ENCODE results near the gene LMO2.
"Not testable (repeated sequence)": the region's sequence is repeated elsewhere in the genome, so short reads cannot be mapped to it uniquely, and the experiment has no call there.

Gene LMO2

DNA sequence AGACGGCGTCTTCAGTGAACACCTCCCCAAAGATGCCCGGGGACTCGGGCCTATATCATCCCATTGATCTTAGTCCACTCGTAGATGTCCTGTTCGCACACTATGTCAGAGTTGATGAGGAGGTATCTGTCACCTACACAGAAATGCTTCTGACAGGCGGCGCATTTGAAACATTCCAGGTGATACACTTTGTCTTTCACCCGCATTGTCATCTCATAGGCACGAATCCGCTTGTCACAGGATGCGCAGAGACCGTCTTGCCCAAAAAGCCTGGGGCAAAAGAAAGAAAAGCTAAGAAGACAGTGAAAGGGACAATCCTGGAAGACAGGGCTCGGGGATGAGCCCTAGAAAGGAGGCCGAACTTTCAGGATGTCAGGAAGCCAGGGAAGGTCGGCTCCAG is 32.6 kb downstream of the LMO2 start:
- DNase-seq = no peak

DNA sequence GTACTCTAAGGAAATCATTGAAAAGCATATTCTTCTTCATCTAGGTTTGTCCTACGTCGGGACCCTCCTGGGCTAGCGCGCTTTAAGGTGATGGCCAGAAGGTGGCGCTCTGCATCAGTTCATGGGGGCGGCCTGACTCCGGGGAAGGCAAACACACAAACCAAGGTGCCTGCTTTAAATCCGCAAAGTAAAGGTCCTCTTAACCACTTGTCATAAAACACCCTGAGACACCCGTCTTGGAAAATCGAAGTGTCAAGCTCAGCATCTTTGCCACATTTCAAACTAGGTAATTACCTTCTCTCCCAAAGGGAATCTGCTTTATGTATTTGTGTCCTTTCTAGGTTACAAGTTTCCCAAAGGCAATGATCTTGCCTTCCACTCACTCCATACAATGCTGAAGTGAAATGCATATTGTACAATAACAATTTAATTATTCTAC is 33.9 kb downstream of the LMO2 start:
- DNase-seq = peak; percentile 61

- no peak for DNase-seq
These were observed 36.4 kb downstream of the LMO2 start for GRCh38 chr11:33855500-33855899.

- no peak for DNase-seq
These were observed 43.0 kb downstream of the LMO2 start for GRCh38 chr11:33848717-33849390.

DNA sequence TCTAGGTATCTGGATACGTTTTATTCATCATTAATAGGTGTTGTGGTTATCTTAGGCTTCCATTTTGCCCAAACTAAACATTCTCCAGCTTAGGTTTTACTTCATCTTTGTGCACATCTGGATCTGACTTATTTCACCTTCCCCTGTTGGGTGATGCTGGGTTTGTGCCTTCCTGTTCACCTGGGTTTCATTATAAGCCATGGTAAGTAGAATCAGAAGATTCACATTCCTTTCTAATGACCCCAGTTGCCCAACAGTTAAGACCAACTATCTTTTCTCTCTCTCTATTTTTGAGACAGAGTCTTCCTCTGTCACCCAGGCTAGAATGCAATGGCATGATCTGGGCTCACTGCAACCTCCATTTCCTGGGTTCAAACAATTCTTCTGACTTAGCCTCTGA is 44.6 kb downstream of the LMO2 start:
- DNase-seq = no peak

DNA sequence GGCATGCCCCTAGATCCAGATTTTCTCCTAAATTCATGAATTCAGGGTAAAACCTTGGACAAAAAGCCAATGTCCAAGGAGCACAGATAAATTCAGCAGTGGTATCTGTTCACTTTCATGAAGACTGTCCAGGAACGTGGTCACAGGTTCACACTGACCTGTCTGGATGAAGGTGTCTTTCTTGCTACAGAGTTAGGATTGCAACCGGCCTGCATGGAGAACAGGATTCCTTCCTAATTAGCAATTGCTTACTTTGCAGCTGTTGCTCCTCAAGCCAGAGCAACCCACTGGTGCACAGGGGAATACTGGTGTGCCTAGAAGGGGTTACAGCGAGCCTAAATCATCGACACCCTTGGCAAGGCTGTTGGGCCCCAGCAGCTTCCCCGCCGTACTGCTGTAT is 47.6 kb downstream of the LMO2 start:
- no peak for DNase-seq

DNA sequence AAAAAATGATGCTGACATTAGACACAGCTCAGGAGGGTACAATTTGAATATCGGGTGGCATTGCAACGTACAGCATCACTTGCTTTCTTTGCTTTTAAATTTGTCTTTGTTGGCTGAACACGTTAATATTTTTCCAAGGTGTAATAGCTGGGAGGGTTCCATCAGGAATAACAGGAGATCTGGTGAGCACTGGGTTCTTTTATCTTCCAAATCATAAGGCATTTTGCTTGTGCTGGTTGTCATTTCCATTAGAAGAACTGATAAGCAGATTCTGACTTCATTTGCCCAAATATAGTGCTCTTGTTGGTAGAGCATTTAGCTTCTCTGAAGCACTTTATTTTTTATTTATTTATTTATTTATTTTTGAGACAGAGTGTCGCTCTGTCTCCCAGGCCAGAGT is 48.9 kb downstream of the LMO2 start:
- no peak for DNase-seq

GRCh38 chr11:33842236-33842915 is 49.5 kb downstream of the LMO2 start:
- DNase-seq = no peak

DNA sequence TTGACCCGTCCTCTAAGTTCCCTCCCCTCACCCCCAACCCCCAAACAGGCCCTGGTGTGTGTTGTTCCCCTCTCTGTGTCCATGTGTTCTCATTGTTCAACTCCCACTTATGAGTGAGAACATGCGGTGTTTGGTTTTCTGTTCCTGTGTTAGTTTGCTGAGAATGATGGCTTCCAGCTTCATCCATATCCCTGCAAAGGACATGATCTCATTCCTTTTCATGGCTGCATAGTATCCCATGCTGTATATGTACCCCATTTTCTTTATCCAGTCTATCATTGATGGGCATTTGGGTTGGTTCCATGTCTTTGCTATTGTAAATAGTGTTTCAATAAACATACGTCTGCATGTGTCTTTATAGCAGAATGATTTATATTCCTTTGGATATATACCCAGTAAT is 53.6 kb downstream of the LMO2 start:
- DNase-seq = not testable (repeated sequence)

DNA sequence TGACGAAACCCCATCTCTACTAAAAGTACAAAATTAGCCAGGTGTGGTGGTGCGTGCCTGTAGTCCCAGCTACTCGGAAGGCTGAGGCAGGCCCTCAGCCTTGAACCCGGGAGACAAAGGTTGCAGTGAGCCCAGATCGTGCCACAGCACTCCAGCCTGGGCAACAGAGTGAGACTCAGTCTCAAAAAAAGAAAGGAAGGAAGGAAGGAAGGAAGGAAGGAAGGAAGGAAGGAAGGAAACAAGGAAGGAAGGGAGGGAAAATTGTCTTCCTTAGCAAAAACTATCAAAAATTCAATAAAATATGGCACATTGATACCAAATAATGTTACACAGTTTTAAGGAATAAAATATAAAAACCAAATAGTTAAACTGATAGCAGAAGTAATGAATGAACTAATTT is 54.5 kb downstream of the LMO2 start:
- not testable (repeated sequence) for DNase-seq

- peak; percentile 4 for DNase-seq
These were observed 56.6 kb downstream of the LMO2 start for GRCh38 chr11:33835143-33835878.

DNA sequence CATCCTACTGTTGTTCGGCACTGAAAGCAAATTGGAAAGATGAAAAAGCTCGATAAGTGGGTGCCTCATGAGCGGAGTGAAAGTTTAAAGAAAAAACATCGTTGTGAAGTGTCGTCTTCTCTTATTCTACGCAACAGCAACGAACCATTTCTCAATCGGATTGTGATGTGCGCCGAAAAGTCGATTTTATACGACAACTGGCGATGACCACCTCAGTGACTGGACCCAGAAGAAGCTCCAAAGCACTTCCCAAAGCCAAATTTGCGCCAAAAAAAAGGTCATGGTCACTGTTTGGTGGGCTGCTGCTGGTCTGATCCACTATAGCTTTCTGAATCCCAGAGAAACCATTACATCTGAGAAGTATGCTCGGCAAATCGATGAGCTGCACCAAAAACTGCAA is 59.2 kb downstream of the LMO2 start:
- no peak for DNase-seq

GRCh38 chr11:33830903-33831648 is 60.8 kb downstream of the LMO2 start:
- DNase-seq = no peak

DNA sequence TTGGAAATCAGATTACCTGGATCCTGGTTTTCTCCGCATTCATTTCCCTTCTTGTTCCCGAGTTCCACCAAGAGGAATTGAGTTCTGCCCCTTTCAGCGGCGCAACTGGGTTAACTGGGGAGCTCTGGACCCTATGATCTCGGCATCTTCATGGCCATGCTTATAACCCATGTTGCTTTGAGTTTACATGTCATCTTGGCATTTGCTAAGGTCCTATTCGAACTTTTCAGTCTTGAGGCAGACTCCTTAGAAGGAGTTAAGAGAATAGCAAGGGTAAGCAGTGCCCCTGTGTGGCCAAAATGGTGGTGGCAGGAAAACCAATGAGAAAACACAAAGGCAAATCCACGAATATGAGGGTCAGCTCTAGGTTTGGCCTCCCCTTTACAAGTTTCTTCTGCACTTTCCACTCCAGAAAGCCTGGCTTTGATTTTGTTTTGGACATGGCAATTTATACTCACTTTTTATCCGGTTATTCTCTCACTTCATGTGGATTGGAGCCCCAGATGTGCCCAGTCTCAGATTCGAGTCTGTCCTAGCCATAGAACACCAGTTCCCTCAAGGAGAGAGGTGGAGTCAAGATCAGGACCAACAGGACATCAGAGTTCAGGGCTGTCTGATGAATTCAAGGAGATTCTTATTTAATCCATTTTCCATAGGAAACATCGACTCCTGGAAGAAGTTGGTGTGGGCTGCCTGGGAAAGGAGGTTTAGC is 62.3 kb downstream of the LMO2 start:
- DNase-seq = peak; percentile 40

GRCh38 chr11:33828604-33829429 is 63.1 kb downstream of the LMO2 start:
- no peak for DNase-seq

GRCh38 chr11:33827206-33827605 is 64.7 kb downstream of the LMO2 start:
- no peak for DNase-seq

DNA sequence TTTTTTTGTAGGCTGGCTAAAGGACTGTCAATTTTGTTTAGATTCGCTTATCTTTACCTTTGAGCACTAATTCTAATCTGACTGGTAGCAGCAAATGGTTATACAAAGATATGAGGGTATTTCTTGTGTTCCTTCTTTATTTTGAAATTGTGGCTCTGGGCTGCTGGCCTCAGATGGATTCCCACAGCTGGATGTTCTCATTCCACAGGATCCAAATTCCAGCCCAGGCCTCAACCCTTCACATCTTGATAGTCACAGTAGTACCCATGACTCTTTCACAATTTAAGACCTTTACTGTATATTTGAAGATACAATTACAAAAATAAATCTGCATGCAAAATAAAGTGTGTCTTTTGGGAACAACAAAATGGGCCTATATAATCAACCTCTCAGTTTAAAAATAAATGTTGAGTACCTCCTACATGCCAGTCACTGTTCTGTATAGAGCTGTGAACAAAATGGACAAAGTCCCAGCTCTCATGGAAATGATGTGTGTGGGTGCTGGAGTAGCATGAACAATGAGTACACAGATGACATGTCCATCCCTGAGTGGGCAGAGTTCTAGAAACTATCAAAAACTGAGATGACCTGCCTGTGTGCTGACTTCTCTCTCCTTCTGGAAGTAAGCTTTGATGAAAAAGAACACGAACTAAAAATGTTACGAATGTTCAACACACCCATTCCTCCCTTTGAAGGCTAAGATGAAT is 65.9 kb downstream of the LMO2 start:
- DNase-seq = no peak

DNA sequence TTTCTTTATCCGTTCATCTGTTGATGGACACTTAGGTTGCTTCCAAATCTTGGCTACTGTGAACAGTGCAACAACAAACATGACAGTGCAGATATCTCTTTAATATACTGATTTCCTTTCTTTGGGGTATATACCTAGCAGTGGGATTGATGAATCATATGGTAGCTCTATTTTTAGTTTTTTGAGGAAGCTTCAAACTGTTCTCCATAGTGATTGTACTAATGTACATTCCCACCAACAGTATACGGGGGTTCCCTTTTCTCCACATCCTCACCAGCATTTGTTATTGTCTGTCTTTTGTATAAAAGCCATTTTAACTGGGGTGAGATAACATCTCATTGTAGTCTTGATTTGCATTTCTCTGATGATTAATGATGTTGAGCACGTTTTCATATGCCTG is 68.9 kb downstream of the LMO2 start:
- DNase-seq = not testable (repeated sequence)

DNA sequence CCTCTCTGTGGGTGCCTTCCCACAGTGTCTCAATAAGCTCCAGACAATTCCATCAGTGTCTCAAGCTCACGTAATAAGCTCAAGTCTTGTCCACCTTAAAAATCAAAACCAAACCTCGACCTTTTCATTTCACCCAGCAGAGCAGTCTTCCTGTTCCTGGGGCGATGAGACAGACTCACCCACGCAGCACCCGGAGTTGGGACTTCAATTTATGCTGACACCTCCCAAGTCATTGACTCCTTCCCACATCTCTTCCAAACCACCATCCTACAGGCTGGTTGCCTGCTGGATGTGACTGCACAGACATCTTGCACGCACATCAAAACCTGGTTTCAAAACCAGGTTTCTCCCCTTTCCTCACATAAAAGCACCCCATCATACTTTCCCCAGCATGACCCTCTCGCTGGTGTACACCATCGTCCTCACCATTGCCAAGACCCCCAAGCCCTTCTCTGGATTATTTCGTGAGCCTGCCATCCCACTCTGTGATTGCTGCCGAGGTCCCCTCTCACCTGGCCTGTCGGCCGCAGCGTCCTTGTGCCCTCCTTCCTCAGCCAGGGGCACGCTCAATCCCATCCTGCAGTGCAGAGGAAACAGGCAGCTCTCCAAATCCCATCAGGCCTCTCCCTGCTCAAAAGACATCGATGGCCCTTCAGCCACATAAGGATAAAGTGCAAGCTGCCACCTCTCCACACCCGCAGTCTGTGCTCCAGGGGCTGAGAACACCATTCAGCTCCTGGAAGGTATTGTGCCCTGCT is 72.4 kb downstream of the LMO2 start:
- no peak for DNase-seq

All from NCI-H1436 (cell line).